ENCODE results near the gene CRMP1.

Gene CRMP1

GRCh38 chr4:5790546-5790857, 102.4 kb downstream of the CRMP1 start:
- no peak for DNase-seq

DNA sequence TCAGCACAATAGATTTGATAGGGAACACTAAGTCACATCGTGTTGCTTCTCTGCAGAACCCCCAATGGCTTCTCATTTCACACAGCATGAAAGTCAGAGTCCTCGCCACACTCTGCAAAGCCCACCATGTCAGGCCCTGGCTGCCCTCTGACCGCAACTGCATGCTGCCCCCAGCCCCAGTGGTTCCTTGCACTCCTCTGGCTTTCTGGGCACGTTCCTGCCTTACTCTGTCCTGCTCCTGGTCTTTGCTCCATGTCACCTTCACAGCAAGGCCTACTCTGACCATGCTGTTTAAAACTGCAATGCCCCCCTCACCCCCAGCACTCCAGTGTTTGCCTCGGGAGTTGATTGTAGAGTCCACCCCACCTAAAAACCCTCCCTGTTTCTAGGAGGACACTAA, 103.7 kb downstream of the CRMP1 start:
- no peak for DNase-seq

DNA sequence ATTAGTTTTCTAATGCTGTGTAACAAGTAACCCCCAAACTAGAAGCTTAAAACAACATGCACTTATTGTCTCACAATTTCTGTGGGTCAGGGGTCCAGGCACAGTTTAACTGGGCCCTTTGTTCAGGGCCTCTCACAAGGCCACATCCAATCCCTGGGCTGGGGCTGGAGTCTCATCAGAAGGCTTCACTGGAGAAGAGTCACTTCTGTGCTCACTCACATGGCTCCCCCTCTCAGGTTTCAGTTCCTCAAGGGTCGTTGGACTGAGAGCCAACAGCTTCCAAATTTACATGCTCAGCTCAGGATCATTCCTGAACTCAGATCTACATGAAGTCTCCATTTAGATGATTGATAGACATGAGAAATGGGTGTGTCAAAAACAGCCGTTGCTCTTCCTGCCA, 104.7 kb downstream of the CRMP1 start:
- no peak for DNase-seq

GRCh38 chr4:5787311-5787710, 105.6 kb downstream of the CRMP1 start:
- no peak for DNase-seq

DNA sequence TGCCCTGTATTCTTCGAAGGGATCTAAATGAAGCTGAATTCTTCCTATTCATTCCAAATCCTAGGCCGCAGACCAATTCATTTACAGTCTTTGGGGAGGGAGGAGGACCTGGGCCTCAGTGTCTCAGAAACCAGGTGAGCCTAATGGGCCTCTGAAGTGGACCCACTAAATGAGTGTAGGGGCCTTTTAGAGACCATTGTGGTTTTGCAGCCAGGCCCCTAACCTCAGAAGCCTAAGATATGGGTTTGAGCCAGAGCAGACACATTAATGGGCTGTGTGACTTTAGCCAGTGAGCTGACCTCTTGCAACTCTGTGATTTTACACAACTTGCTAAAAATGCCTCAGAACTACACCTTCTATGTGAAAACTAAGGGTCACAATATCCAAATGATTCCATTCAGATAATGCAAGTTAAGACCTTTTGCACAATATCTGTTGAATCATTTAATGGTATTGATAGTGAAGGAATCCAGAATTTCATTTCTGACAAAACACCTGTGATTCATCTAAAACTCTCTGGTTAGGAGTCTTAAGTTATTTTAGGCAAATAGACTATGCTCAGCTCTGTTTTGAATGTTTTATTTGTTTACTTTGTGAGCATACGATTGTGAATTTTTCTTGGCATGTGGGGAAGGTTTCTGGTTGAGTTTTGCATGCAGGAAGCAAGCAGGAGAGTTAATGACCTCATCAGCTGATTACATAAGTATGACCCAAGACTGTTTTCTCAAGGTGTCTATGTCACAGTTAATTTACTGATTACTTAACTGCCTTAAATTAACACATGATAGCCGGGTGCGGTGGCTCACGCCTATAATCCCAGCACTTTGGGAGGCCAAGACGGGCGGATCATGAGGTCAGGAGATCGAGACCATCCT, 106.8 kb downstream of the CRMP1 start:
- no peak for DNase-seq

DNA sequence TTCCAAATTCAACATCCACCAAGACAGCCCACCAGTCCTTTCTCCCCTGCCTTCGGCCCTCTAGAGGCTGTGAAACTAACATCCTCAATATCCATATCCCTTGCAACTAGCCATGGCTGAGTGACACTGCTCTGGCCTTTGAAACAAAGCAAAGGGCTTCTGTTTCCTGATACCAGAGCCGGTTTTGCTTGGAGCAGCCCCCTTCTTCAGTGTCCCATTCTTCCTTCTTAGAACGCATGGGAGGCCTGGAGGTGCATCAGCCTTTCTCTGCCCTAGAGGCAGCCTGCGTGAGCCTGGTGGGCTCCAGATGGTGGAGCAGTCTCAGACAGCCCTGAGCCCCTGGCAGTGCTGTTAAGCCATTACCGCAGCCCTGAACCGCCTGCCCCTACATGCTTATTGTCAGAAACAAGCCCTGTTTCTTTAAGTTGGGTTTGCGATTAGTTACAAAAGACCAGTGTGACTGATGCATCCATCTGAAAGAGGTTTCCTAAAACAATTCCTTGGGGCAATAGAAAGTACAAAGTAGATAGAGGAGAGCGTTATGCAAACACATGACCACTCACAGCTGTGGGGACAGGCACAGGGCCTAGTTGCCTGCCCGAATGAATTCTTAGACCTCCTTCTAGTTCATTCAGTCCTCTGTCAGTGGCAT, 107.8 kb downstream of the CRMP1 start:
- no peak for DNase-seq

- no peak for DNase-seq
These were observed 108.9 kb downstream of the CRMP1 start for GRCh38 chr4:5784021-5784420.

GRCh38 chr4:5783486-5783885, 109.4 kb downstream of the CRMP1 start:
- no peak for DNase-seq

GRCh38 chr4:5782829-5783476, 109.9 kb downstream of the CRMP1 start:
- no peak for DNase-seq

DNA sequence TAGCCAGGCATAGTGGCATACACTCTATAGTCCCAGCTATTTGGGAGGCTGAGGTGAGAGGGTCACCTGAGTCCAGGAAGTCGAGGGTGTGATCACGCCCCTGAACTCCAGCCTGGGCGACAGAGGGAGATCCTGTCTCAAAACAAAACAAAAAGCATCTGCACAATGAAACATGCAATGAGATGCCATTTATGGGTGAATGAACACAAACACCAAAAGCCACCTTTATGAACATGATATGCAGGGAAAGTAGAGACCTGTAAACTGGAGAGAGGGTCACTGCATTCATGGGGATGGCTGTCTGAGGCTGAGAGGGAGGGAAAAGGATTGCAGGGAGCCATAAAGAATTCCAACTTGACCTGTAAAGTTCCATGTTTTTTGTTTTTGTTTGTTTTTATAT, 111.2 kb downstream of the CRMP1 start:
- no peak for DNase-seq

GRCh38 chr4:5780831-5781480, 111.9 kb downstream of the CRMP1 start:
- no peak for DNase-seq

GRCh38 chr4:5776510-5776909, 116.4 kb downstream of the CRMP1 start:
- no peak for DNase-seq

DNA sequence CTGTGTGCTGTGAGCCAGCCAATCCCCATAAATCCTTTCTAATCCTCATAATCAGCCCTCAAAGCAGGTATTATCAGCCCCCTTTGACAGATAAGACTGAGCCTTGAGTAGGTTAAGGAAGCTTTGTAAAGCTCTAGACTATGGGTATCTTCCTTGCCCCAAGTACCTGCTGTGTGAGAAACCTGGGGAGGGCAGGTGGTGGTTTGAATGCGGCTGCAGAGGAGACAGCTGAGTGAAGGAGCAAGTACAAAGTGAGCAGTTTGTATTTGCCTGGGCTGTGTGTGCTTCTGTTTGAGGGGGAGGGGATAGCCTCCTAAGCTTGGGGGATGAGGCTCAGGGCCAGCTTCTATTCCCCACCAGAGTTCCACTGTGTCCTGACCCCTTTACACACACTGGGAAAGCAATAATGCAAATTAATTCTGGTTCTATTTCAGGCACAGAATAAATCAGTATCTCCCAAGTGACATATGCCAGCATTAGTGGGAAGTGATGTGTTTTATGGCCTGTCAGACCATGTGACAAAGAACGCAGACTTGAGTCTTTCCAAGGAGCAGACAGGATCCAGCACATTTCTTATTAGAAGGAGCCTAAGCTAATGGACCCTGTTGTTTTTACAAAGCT, 118.4 kb downstream of the CRMP1 start:
- no peak for DNase-seq

GRCh38 chr4:5773271-5773555, 119.7 kb downstream of the CRMP1 start:
- DNase-seq: no peak

DNA sequence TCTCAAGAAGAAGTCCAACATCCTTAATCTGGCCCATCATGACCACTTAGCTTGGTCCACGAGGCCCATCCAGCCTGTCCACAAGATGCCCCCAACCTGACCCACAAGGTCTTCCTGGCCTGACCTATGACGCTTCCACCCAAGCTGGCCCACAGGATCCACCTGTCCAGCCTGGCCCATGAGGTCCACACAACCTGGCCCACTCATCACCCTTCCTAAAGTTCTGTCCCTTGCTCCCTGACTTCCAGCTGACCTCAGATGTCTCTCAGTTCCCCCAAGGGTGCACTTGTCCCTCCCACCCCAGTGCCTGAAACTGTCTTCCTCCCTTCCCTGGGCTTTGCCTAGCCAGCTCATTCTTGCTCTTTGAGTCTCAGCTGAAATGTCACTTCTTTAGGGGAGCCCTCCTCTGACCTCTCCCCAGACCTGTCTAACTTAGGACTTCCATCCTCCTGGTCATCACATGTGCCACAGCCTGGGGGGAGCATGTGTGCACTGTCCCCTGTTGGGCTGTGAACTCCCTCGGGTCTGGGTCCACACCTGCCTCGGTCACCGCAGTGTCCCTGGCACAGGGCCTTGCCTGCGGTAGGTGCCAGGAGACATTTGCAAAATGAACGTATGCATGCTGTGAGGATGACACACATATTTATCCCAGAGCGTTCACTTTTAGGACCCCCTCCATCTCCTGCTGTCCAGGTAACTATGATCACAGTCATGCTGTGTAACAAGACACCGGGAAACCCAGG, 120.2 kb downstream of the CRMP1 start:
- DNase-seq: no peak

Measured in NCI-H1694 (cell line).